Measurements from ENCODE around the gene HUNK.

DNA sequence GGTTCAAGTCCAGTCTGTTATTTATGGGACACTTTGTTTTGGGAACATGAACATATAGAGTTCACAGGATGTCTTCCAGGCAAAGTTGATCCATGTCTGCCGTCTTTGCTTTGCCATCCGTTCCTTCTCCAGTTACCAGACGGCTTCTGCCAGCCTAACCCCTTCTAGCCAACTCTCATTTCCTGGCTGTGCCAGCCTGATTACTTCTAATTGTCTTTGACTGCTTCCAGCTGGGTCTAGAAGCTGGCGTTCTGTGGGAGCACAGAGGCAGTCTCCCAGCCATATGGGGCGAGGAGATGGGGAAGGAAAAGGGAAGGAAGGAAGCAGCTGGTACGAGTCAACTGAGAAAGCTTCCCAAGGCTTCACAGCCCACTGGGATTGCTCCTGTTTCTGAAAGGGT is 3.1 kb upstream of the HUNK start:
- TF ChIP-seq ZFX (IDR thresholded peaks at IDR 0.05) = no peak
- TF ChIP-seq, protein P1, sequence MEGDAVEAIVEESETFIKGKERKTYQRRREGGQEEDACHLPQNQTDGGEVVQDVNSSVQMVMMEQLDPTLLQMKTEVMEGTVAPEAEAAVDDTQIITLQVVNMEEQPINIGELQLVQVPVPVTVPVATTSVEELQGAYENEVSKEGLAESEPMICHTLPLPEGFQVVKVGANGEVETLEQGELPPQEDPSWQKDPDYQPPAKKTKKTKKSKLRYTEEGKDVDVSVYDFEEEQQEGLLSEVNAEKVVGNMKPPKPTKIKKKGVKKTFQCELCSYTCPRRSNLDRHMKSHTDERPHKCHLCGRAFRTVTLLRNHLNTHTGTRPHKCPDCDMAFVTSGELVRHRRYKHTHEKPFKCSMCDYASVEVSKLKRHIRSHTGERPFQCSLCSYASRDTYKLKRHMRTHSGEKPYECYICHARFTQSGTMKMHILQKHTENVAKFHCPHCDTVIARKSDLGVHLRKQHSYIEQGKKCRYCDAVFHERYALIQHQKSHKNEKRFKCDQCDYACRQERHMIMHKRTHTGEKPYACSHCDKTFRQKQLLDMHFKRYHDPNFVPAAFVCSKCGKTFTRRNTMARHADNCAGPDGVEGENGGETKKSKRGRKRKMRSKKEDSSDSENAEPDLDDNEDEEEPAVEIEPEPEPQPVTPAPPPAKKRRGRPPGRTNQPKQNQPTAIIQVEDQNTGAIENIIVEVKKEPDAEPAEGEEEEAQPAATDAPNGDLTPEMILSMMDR (conservative IDR thresholded peaks at IDR 0.05) = no peak

All from C4-2B (cell line).